HK-2 (cell line): Measurements from ENCODE around the gene NIT2.
"Not testable (repeated sequence)": the region's sequence is repeated elsewhere in the genome, so short reads cannot be mapped to it uniquely, and the experiment has no call there.

ENCODE experiments used
- DNase-seq: peaks from one replicate; pipeline ENCODE4 v3.0.0-alpha.2; 2018; ENCODE audit not compliant: unreplicated experiment

NIT2 gene

DNA sequence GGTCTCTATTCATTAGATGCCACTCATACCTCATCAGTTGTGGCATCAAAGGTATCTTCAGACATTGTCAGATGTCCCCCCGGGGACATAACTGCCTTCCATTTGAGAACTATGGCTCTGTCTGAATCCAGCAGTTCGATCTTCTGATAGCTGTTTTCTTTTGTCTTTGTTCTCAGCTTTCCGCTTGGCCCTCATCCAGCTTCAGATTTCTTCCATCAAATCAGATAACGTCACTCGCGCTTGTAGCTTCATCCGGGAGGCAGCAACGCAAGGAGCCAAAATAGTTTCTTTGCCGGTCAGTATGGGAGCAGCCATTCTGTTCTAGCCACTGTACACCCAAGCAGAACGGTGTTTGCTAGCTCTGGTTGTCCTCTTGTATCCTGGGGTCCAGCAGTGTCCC, 4.4 kb downstream of the NIT2 start:
- no peak for DNase-seq

DNA sequence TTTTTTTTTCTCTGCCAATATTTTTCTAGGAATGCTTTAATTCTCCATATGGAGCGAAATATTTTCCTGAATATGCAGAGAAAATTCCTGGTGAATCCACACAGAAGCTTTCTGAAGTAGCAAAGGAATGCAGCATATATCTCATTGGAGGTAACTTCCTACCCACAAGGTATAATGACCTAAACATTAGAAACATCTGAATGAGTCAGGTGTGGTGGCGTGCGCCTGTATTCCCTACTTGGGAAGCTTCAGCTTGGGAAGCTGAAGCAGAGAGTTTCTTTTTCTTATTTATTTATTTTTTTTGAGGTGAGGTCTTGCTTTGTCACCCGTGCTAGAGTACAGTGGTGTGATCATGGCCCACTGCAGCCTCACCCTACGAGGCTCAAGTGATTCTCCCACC, 5.2 kb downstream of the NIT2 start:
- DNase-seq = no peak

DNA sequence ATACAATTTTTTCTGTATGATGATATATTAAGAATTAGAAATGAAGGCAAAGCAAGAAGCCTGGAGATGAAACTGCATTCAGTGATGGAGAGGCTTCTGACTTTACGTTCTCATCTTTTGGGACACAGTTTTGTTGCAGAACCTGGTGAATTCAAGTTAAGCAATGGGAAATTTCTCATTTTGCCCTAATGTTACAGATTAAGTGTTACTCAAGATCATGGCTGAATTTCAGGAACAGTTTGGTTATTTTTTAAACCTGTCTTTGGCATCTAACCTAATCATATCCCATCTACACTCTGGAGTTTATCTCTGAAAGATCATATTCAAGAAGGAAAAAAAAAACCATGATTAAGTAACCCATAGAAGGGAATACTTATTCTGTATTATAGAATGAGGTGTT, 6.0 kb downstream of the NIT2 start:
- no peak for DNase-seq

DNA sequence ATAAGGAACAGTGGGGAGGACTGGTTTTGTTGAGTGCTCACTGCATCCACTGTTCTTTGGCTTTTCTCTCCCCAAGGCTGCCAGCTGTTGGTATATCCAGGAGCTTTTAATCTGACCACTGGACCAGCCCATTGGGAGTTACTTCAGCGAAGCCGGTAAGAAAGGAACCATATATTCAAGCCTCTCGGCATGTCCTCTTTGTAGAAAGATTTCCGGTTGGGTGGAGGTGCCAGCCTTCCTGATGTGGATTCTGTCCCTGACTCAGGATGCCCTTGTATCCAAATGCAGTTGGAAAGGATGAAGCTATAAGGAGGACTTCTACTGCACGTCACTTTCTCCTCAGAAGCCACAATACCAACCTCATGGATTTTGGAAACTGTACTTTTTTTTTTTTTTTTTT, 14.2 kb downstream of the NIT2 start:
- no peak for DNase-seq

DNA sequence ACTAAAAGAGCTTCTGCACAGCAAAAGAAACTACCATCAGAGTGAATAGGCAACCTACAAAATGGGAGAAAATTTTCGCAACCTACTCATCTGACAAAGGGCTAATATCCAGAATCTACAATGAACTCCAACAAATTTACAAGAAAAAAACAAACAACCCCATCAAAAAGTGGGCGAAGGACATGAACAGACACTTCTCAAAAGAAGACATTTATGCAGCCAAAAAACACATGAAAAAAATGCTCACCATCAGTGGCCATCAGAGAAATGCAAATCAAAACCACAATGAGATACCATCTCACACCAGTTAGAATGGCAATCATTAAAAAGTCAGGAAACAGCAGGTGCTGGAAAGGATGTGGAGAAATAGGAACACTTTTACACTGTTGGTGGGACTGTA, 17.2 kb downstream of the NIT2 start:
- not testable (repeated sequence) for DNase-seq

DNA sequence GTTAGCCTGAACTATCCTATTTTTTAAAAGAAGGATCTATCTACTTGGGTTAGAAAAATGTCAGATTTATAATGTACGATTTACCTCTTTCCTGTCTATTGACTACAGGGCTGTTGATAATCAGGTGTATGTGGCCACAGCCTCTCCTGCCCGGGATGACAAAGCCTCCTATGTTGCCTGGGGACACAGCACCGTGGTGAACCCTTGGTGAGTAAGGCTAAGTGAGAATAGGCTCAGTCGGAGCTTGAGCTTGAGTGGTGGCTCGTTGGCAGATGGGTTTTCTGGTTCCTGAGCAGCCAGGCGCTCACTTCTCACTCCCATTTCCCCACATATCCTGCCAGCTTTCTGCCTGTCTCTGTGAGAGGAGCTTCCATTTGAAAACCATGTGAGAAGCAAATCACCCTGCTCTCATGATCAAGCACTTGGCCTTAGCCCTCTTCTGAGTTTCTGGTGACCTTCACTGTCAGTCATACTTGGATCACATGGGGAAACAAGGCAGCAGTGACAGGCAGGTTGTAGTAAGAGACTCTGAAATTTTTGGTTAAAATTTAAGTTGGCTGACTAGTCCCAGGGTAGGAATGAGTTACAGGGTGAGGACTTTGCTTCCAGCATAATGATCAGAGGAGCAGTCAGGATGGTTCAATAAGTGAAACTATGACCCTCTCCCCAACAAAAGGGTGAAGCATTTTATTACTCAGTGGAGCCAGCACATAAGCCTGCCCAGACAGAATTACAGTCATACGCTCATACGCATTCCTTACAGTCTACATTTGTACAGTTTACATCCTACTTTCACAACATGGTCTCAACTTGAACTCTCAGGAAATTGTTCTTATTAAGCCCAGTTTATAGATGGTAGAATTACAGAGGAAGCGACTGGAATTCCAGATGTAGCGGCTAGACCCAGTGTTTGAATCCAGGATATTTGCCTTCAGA, 18.0 kb downstream of the NIT2 start:
- peak; percentile 35 for DNase-seq

DNA sequence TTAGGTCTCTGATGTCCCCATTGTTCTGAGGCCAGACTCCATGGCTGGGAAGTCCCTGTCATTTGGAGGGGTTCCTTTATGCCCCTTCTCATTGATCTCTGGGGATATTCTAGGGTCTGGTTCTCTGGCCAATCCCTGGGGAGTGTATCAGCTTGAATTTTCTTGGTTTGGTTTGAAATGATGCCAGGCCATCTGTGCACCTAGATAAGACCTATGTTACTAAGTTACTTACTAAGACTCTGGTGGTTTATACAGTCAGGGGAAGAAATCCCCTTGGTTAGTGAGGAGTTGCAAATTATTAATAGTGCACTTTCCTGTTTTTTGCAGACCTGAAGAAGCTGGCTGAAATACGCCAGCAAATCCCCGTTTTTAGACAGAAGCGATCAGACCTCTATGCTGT, 20.3 kb downstream of the NIT2 start:
- no peak for DNase-seq

DNA sequence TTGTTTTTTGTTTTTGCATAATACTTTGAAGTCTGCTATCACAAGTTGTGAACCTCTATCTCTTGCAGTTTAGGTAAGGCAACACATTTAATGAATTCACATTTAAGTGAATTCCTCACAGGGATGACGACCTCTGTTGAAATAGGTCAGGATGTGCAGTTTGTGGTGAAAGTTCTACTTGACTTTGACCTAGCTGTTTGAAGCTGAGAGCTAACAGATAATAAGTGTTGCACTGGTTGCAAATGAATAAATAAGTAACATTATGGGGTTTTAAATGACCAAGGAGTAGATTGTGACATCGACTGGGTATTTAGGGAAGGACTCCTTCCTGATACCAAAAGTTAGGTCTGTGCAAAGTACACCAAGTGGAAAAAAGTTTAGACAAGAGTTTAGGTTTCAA, 23.9 kb downstream of the NIT2 start:
- no peak for DNase-seq

DNA sequence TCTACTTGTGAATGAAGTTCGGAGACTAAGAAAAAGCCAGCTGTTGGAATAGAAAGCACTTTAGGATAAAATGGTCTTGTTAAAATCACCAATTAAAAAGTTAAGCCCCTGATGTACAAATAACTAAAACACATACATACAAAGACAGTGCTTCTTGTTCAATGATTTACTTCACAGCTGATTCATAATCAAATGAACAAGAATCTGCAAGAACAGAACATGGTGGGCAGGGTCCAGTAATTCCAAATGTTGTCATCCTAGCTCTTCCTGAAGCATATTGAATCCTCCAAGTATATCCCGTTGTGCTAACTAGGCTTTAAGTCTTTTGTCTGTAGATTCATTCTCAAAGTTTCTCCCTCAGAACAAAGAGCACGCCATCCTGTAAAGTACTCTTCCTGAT, 24.5 kb downstream of the NIT2 start:
- DNase-seq = no peak

DNA sequence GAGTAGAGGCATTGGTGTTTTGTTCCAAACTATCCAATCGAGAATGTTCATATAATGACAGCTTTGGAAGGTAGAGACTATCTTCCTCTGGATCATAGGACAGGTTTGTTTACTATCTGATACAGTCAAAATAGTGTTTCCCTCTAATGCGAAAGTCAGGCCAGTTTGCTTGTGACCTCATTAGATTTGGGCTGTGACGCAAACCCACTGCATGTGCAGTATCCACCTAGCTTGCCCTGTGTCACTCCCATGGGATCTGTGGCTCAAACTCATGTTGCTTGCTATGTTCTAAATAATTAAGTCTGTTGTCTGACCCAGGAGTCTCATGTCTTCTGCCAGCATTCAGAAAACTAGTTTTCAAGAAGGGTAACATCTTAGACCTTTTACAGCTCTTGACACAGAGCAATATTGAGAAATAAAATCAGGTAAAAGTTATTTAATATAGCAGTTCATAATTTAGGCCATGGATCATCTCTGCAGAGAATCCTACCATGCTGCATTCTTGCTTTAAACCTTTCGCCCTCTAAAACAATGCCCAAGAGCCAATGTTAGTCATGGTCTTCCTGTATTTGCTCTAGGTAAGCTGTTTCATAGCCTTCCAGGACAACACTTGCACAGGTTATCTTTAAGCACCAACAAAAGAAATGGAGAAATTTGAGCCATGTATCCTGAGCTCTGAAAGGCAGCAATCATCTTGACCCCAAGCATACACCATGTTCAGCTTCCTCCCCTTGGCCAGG, 26.4 kb downstream of the NIT2 start:
- DNase-seq = no peak

DNA sequence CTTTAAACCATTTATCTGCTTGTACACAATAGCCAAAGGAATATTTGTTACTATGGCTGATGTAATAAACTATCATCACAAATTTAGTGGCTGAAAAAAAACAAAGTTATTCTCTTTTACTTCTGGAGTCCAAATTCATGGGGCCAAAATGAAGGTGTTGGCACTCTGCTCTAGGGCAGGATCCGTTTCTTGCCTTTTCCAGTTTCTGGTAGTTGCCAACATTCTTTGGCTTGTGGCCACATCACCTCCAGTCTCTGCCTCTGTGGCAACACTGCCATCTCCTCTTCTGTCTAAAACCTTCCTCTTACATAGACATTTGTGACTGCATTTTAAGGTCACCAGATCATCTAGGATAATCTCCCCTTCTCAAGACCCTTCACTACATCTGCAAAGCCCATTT, 27.3 kb downstream of the NIT2 start:
- DNase-seq = no peak

DNA sequence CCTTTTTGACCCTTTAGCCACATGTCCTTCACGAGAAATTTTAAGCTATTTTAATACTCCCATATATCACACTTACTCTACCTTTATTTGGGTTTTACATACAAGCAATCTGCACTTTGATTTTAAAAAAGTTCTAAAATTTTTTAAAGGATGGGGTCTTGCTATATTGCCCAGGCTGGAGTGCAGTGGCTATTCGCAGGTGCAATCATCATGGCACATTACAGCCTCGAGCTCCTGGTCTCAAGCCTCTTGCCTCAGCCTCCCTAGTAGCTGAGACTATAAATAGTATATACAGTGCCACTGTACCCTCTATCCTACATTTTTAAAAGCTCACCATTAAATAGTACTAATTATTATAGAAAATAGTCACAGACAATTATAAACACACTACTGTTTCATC, 29.9 kb downstream of the NIT2 start:
- DNase-seq = no peak

DNA sequence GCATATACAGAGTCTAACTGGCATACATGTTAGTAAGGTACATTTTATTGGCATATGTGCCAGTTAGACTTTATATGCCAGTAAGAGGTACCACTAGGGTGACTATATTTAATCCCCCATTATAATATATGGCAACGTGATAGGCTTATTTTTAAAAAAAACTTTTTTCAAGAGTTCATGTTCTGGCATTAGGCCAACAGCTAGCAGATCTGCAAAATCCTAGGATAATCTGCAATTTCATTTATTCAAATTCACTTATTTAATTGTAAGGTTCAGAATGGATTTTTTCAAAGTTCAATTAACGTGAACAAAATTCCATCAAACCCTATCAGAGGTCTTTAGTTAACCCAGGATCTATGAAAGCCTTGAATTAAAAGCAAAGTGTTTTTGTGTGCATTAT, 31.9 kb downstream of the NIT2 start:
- DNase-seq = no peak

DNA sequence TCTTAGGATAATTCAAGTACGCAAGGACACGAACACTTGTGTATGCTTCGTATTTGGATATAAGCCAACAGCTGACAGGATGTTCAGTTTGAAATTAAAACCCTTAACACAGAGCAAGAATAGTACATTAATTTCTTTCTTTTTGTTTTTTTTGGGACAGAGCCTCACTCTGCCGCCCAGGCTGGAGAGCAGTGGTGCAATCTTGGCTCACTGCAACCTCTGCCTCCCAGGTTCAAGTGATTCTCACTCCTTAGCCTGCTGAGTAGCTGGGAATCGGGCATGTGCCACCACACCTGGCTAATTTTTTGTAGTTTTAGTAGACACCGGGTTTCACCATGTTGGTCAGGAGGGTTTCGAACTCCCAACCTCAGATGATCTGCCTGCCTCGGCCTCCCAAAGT, 33.9 kb downstream of the NIT2 start:
- DNase-seq = no peak

DNA sequence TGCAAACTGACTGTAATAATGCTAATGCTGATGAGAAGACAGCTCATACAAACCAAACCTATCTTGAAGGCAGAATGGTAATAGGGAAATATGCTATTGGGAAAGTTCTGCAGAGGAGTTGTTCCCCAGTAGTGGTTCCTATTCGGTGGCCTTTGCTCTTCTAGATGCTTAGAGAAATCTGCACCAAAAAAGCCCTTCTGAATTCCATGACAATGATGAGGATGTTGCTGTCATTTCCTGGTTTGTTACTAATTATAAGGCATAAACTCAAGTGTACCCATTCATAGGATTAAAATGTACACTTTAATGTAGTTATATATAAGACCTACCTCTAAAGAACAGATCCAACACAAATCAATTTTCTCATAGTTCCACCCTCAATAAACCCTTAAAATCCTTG, 36.2 kb downstream of the NIT2 start:
- DNase-seq = no peak

DNA sequence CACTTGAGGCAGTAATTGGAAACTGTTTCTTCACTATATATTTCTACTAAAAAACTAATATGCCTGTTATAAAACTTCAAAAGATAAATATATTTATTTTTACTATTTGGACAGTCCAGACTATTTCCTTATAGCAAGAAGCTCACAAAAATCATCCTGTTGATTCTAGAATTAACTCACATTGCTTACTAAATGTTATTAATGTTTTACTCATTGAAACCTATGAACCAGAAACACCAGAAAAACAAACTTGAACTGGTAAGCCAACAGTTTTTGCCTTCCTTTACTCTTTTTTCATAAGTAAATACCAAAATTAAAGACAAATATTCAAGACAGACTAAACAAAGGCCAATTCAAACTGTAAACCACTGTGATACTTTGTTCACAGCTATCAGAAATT, 40.0 kb downstream of the NIT2 start:
- no peak for DNase-seq

DNA sequence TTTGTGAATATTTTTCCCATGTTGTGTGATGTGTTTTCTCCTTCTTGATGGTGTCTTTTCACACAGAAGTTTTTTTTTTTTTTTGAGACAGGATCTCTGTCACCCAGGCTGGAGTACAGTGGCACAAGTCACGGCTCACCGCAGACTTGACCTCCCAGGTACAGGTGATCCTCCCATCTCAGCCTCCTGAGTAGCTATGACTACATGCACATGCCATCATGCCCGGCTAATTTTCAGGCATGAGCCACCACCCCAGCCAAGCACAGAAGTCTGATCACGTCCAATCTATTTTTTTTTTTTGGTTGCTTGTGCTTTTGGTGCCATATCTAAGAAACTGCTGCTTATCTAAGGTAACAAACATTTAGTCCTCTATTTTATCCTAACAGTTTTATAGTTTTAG, 41.7 kb downstream of the NIT2 start:
- DNase-seq = no peak

DNA sequence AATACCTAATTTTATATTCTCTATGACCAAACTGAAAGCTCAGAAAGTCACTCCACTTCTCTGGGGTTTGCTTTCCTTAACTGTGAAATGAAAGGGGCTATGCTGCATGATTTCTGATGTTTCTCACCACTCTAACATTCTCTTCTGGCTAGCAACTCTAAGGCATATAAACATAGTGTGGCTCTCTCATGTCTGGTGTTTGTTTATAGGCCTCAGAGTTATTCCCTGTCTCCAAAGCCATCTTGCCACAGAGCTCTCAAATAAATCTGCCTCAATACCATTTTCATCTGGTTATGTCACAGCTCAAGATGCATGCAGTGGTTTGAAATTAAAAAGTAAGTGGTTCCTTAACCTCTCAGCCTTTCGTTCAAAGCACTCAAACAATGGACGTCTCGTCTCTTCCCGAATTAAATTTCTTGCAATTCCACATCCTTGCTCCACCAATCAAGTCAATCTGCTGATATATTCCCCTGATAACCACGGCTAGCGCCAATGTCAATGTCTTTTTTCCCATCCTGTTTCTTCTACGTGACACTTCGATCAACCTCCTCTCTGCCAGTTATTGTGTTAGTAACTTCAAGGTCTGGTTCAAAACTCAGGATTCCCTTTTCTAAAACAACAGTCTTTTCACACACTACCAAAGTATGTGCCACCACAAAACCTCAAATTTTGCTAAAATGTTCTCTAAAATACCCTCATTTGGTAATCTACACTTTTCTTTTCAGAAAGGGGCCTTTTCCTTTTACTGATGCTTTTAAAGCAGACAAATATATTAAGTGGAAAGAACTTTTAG, 50.4 kb downstream of the NIT2 start:
- no peak for DNase-seq

DNA sequence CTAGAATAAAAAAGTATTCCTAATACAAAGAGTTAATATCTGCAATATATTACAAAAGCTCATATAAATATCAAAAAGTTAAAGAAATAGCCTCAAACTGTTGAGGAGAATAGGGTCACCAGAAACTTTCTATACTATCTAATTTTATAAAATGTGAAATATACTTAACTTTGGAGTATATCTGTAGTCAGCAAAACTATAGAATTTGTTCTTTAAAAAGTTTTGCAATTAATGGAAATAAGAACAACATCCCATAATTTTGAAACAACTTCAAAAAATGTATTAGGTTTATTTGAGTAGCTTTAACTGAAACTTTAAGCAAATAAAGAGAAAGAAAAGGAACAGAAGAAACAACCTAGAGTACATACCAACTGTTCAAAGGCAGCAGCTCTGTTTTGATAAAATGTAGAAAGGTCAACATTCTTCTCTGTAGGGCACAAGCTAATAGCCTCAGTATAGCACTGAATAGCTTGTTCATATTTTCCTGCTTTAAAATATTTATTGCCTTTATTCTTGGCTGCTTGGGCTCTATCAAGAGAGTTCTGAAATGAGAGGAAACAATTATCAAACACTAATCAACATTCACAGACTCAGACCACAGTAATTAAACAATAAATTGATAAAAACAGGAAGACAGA, 52.0 kb downstream of the NIT2 start:
- DNase-seq = no peak

DNA sequence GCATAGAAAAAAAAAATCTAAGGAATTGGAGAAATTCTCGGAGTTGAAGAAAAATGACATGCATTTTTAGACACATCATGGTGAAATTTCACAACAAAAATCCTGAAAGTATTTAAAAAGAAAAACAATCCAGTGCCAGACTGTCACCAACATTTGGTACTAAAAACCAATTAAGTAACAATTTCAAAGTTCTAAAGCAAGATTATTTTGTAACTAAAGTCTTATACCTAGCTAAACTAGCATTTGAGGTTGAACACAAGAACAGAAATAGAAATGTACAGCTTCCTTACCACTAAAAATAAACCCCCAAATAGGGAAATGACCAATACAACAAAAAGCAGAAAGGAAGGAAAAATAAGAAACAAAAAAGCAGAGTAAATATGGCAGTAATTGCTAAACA, 54.5 kb downstream of the NIT2 start:
- DNase-seq = no peak

DNA sequence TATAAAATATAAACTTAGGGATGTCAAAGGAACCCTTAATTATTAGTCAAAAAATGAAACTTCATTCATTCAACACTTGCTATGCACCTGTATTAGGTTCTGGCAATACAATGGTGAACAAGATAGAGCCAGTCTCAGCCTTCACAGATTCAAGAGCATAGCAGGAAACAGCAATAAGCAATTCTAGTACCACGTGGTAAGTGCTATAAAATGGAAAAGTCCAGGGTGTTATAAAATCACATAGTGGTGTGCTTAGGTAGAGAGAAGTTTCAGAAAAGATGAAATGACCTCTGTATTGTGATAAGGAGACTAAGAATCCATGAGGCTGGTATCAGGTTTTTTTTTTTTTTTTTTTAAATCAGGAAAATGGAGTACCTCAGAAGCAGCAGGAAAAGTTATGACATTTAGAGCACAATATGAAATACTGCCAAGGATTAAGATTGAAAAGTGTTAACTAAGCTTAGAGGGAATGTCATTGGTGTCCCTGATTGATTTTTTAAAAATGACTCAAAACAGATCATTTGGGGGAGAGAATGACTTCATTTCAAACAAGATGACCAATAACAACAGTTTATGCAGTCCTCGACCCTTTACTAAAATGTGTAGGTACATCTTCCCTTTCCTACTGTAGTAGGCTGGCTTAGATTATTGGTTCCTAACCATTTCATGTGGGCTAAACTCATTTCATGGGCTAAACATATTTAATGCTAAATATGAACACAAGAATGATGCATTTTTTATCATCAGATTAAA, 61.3 kb downstream of the NIT2 start:
- DNase-seq = no peak
